Fibroblast of skin of left quadriceps (primary cell): Measurements from ENCODE around the gene TMEM196.
"Not testable (repeated sequence)": the region's sequence is repeated elsewhere in the genome, so short reads cannot be mapped to it uniquely, and the experiment has no call there.

Experiments used
- DNase-seq, 2 experiments: peaks; one replicate each; pipeline ENCODE4 v3.0.0-alpha.2; 2013; ENCODE audit warnings: low read depth in 2 of 2

The TMEM196 gene

GRCh38 chr7:19707240-19707639 lies 66.2 kb downstream of the TMEM196 start:
- DNase-seq: no peak

GRCh38 chr7:19705663-19706062 lies 67.8 kb downstream of the TMEM196 start:
- DNase-seq: no peak

- DNase-seq: no peak
Measured at GRCh38 chr7:19701471-19701870, 71.9 kb downstream of the TMEM196 start.

- DNase-seq: no peak
Measured at GRCh38 chr7:19700936-19701335, 72.5 kb downstream of the TMEM196 start.

- DNase-seq: no peak
Measured at GRCh38 chr7:19698331-19698730, 75.1 kb downstream of the TMEM196 start.

- no peak for DNase-seq
Measured at GRCh38 chr7:19696926-19697325, 76.5 kb downstream of the TMEM196 start.

GRCh38 chr7:19692111-19692828 lies 81.1 kb downstream of the TMEM196 start:
- no peak for DNase-seq

GRCh38 chr7:19690736-19691135 lies 82.7 kb downstream of the TMEM196 start:
- DNase-seq: no peak

GRCh38 chr7:19689130-19689529 lies 84.3 kb downstream of the TMEM196 start:
- DNase-seq: not testable (repeated sequence)

GRCh38 chr7:19681596-19681995 lies 91.8 kb downstream of the TMEM196 start:
- no peak for DNase-seq

- peak; percentile 53 to 56 for DNase-seq
Measured at GRCh38 chr7:19677180-19677579, 96.2 kb downstream of the TMEM196 start.

- no peak for DNase-seq
Measured at GRCh38 chr7:19675816-19676215, 97.6 kb downstream of the TMEM196 start.

GRCh38 chr7:19674266-19674960 lies 99.0 kb downstream of the TMEM196 start:
- DNase-seq: peak; percentile 32 to 37

GRCh38 chr7:19670806-19671205 lies 102.6 kb downstream of the TMEM196 start:
- DNase-seq: no peak
